ENCODE results near the gene ISL1. TPM values are rescaled to one million over a fixed set of nuclear protein-coding genes. Genes with fewer than 3 reads are reported as not detected.
A peak's percentile ranks its signal among the peaks of the same experiment; 100 is the strongest.

Gene ISL1
- polyA plus RNA-seq, 1 donor (not counting 4 experiments of a cell fraction or from before 2014, with no cell fraction given): 4.5 TPM

GRCh38 chr5:51373880-51374523 is 9.2 kb upstream of the ISL1 start:
- H4K20me1 ChIP-seq (ENCODE audit: control insufficient read depth, extremely low read depth, insufficient read depth, low read length): no peaks in the 10 kb centered on the region
- H3K4me1 ChIP-seq (ENCODE audit: control insufficient read depth, extremely low read depth, insufficient read depth, low read length): no peaks in the 10 kb centered on the region
- no peaks in the 10 kb centered on the region for H3K9me1 ChIP-seq (ENCODE audit: control insufficient read depth, extremely low read depth, insufficient read depth, low read length)
- H3K79me2 ChIP-seq (ENCODE audit: control insufficient read depth, insufficient read depth, low read length): no peaks in the 10 kb centered on the region
- no peak overlapping the region for H3K4me2 ChIP-seq (ENCODE audit: control insufficient read depth, extremely low read depth, insufficient read depth, low read depth, low read length)
- DNase-seq (ENCODE audit: low read depth, low spot score) (no peak), FAIRE-seq (no peak)
- TF ChIP-seq CTCF (optimal IDR thresholded peaks at IDR 0.05 in 1 of 3, IDR thresholded peaks at IDR 0.05 in 1 of 3, conservative IDR thresholded peaks at IDR 0.05 in 1 of 3; ENCODE audit: extremely low read depth in 1 of 3, insufficient read depth in 2 of 3, low read length in 3 of 3): peak in 1 of 3 experiments; percentile 5
- no peak for TF ChIP-seq EZH2 (IDR thresholded peaks at IDR 0.05; ENCODE audit: low read length)
- no peaks in the 10 kb centered on the region for H3K36me3 ChIP-seq (ENCODE audit: control insufficient read depth in 2 of 2, extremely low read depth in 1 of 2, insufficient read depth in 2 of 2, low read length in 2 of 2)
- no peak overlapping the region for H2AFZ ChIP-seq (ENCODE audit: control insufficient read depth, low read length)
- no peak overlapping the region for H3K4me3 ChIP-seq (ENCODE audit: control insufficient read depth in 2 of 3, extremely low read depth in 1 of 3, insufficient read depth in 2 of 3, low read depth in 1 of 3, low read length in 3 of 3)
- no peaks in the 10 kb centered on the region for H3K27me3 ChIP-seq (ENCODE audit: control insufficient read depth, extremely low read depth, insufficient read depth, low read length)
- H3K27ac ChIP-seq (ENCODE audit: control insufficient read depth, insufficient read depth, low read length): no peak overlapping the region
- H3K9me3 ChIP-seq (ENCODE audit: control insufficient read depth, low read depth, low read length): no peaks in the 10 kb centered on the region
- H3K9ac ChIP-seq (ENCODE audit: control insufficient read depth, extremely low read depth, insufficient read depth, low read length): no peak overlapping the region
- dilution Hi-C loops (cut with MboI; ENCODE audit: extremely low pct_ligation_motif_present, low sequenced_read_pairs): no loop called here

- no peak overlapping the region for H3K4me3 ChIP-seq (ENCODE audit: control insufficient read depth in 2 of 3, extremely low read depth in 1 of 3, insufficient read depth in 2 of 3, low read depth in 1 of 3, low read length in 3 of 3)
- DNase-seq (ENCODE audit: low read depth, low spot score) (no peak), FAIRE-seq (no peak)
- H3K27me3 ChIP-seq (ENCODE audit: control insufficient read depth, extremely low read depth, insufficient read depth, low read length): peaks cover 4% of the 10 kb centered on the region
- no peak overlapping the region for H3K4me2 ChIP-seq (ENCODE audit: control insufficient read depth, extremely low read depth, insufficient read depth, low read depth, low read length)
- no peak overlapping the region for H2AFZ ChIP-seq (ENCODE audit: control insufficient read depth, low read length)
- dilution Hi-C loops (cut with MboI; ENCODE audit: extremely low pct_ligation_motif_present, low sequenced_read_pairs): no loop called here
- H3K79me2 ChIP-seq (ENCODE audit: control insufficient read depth, insufficient read depth, low read length): no peaks in the 10 kb centered on the region
- no peak for TF ChIP-seq EZH2 (IDR thresholded peaks at IDR 0.05; ENCODE audit: low read length)
- no peak for TF ChIP-seq CTCF (optimal IDR thresholded peaks at IDR 0.05 in 1 of 3, IDR thresholded peaks at IDR 0.05 in 1 of 3, conservative IDR thresholded peaks at IDR 0.05 in 1 of 3; ENCODE audit: extremely low read depth in 1 of 3, insufficient read depth in 2 of 3, low read length in 3 of 3)
- no peaks in the 10 kb centered on the region for H4K20me1 ChIP-seq (ENCODE audit: control insufficient read depth, extremely low read depth, insufficient read depth, low read length)
- no peaks in the 10 kb centered on the region for H3K36me3 ChIP-seq (ENCODE audit: control insufficient read depth in 2 of 2, extremely low read depth in 1 of 2, insufficient read depth in 2 of 2, low read length in 2 of 2)
- H3K27ac ChIP-seq (ENCODE audit: control insufficient read depth, insufficient read depth, low read length): no peak overlapping the region
- no peaks in the 10 kb centered on the region for H3K4me1 ChIP-seq (ENCODE audit: control insufficient read depth, extremely low read depth, insufficient read depth, low read length)
- H3K9ac ChIP-seq (ENCODE audit: control insufficient read depth, extremely low read depth, insufficient read depth, low read length): no peak overlapping the region
- H3K9me1 ChIP-seq (ENCODE audit: control insufficient read depth, extremely low read depth, insufficient read depth, low read length): no peaks in the 10 kb centered on the region
- no peaks in the 10 kb centered on the region for H3K9me3 ChIP-seq (ENCODE audit: control insufficient read depth, low read depth, low read length)
Observed at GRCh38 chr5:51375084-51375483, 8.2 kb upstream of the ISL1 start.
